Uterus (tissue), 4 donors: ENCODE results near the gene CENPQ. TPM values are rescaled to one million over a fixed set of nuclear protein-coding genes. Genes with fewer than 3 reads are reported as not detected.

Source experiments
- DNase-seq, 2 donors: peaks; one replicate each; pipeline ENCODE4 v3.0.0-alpha.2; 2019 to 2020
- H3K27ac ChIP-seq, 2 donors: fragments of 200-600 bp; sonication (generic); 1 replicate in 1 of 2; 2 replicates in 1 of 2; pipeline ENCODE4 v1.5.1; 2016 to 2018
- H3K27me3 ChIP-seq, 2 donors: fragments of 200-600 bp; sonication (generic); one replicate each; pipeline ENCODE4 v1.5.1; 2018 to 2019; ENCODE audit warnings: control low read depth in 1 of 2
- H3K36me3 ChIP-seq, 2 donors: fragments of 200-600 bp; sonication (generic); one replicate each; pipeline ENCODE4 v1.5.1; 2019; ENCODE audit warnings: control low read depth in 1 of 2
- H3K4me1 ChIP-seq, 2 donors: fragments of 200-600 bp; sonication (generic); one replicate each; pipeline ENCODE4 v1.5.1; 2018 to 2019; ENCODE audit warnings: control low read depth in 1 of 2
- H3K4me3 ChIP-seq, 2 donors: fragments of 200-600 bp; sonication (generic); 1 replicate in 1 of 2; 2 replicates in 1 of 2; pipeline ENCODE4 v1.5.1; 2018 to 2019; ENCODE audit warnings: mild to moderate bottlenecking in 1 of 2
- H3K9me3 ChIP-seq, 2 donors: fragments of 200-600 bp; sonication (generic); one replicate each; pipeline ENCODE4 v1.5.1; 2019; ENCODE audit warnings: control low read depth in 1 of 2
- CTCF ChIP-seq, 4 experiments: fragments of 200-600 bp in 2 of 4; fragments of 450-650 bp in 2 of 4; sonication (generic) in 2 of 4; IDR thresholded peaks; one replicate each; pipeline ENCODE4 v1.5.1; 2016 to 2019; ENCODE audit warnings: antibody characterized with exemption in 4 of 4, mild to moderate bottlenecking in 2 of 4, moderate library complexity in 1 of 4
- POLR2A ChIP-seq, 2 donors: fragments of 450-650 bp; IDR thresholded peaks; one replicate each; pipeline ENCODE4 v1.6.1; 2016; ENCODE audit warnings: antibody characterized with exemption in 2 of 2, mild to moderate bottlenecking in 1 of 2, moderate library complexity in 1 of 2
- intact Hi-C: fragments of 100-400 bp; cut with DNase I; formaldehyde crosslinking; loops from one replicate; pipeline ENCODE4 v1.15.1; 2023; ENCODE audit warnings: low total_unique reads
- total RNA-seq, 4 donors: library from RNA; depleted of rRNA in 3 of 4; stranded (reverse); fragments of >200 nt in 3 of 4; gene quantifications; one replicate each; pipeline versions ENCODE4 v1.1.0 to v1.2.4, GENCODE V29; 2014 to 2023
- donor health status: DM: yes; HTN: yes; CAD: no.

CENPQ gene
- total RNA-seq, 4 donors from 2014 or later = 1.5 to 9.5 (median 3.4) TPM

DNA sequence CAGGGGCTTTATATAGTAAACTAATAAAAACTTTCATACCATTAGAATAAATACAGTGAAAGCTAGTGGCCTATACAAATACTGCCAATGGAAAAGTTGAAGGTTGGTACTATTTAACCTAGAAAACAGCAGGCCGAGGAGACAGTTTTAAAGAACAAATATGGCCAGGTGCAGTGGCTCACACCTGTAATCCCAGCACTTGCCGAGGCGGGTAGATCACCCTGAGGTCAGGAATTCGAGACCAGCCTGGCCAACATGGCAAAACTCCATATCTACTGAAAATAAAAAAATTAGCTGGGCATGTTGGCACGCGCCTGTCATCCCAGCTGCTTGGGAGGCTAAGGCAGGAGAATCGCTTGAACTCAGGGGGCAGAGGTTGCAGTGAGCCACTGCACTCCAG is 61.4 kb downstream of the CENPQ start:
- no peak for DNase-seq
- no peaks in the 10 kb centered on the region for H3K4me1 ChIP-seq
- H3K27me3 ChIP-seq = no peaks in the 10 kb centered on the region
- intact Hi-C loops = no loop called here
- no peak overlapping the region for H3K4me3 ChIP-seq
- H3K27ac ChIP-seq = no peak overlapping the region
- no peak for TF ChIP-seq CTCF (IDR thresholded peaks at IDR 0.05)
- TF ChIP-seq POLR2A (IDR thresholded peaks at IDR 0.05) = no peak
- no peaks in the 10 kb centered on the region for H3K36me3 ChIP-seq
- no peaks in the 10 kb centered on the region for H3K9me3 ChIP-seq

DNA sequence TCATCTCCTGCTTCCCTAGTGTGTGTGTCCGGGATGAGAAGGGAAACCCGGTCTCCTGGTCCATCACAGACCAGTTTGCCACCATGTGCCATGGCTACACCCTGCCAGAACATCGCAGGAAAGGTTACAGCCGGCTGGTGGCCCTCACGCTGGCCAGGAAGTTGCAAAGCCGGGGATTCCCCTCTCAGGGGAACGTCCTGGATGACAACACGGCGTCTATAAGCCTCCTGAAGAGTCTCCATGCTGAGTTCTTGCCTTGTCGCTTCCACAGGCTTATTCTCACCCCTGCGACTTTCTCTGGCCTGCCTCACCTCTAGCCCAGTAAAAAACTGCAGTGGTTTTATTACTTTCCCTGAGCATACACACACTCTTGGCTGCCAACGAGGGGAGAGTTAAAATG is 63.4 kb downstream of the CENPQ start:
- Histone ChIP-seq H3K4me1 (no peaks in the 10 kb centered on the region), H3K36me3 (no peaks in the 10 kb centered on the region), H3K9me3 (no peaks in the 10 kb centered on the region), H3K27ac (no peak overlapping the region), H3K4me3 (no peak overlapping the region), H3K27me3 (no peaks in the 10 kb centered on the region)
- TF ChIP-seq CTCF (IDR thresholded peaks at IDR 0.05) (no peak), POLR2A (IDR thresholded peaks at IDR 0.05) (no peak)
- intact Hi-C loops = no loop called here
- DNase-seq = no peak

GRCh38 chr6:49527320-49527719 is 64.2 kb downstream of the CENPQ start:
- no peak for TF ChIP-seq CTCF (IDR thresholded peaks at IDR 0.05)
- Histone ChIP-seq H3K9me3 (no peaks in the 10 kb centered on the region), H3K4me3 (no peak overlapping the region), H3K4me1 (no peaks in the 10 kb centered on the region), H3K27me3 (no peaks in the 10 kb centered on the region), H3K27ac (no peak overlapping the region), H3K36me3 (no peaks in the 10 kb centered on the region)
- no peak for DNase-seq
- intact Hi-C loops = no loop called here

- no peaks in the 10 kb centered on the region for H3K4me1 ChIP-seq
- no peak overlapping the region for H3K4me3 ChIP-seq
- no peaks in the 10 kb centered on the region for H3K9me3 ChIP-seq
- H3K27ac ChIP-seq = no peak overlapping the region
- H3K27me3 ChIP-seq = no peaks in the 10 kb centered on the region
- H3K36me3 ChIP-seq = no peaks in the 10 kb centered on the region
- intact Hi-C loops = no loop called here
- no peak for DNase-seq
- no peak for TF ChIP-seq CTCF (IDR thresholded peaks at IDR 0.05)
- no peak for TF ChIP-seq POLR2A (IDR thresholded peaks at IDR 0.05)
Observed at GRCh38 chr6:49528571-49528970, 65.4 kb downstream of the CENPQ start.

DNA sequence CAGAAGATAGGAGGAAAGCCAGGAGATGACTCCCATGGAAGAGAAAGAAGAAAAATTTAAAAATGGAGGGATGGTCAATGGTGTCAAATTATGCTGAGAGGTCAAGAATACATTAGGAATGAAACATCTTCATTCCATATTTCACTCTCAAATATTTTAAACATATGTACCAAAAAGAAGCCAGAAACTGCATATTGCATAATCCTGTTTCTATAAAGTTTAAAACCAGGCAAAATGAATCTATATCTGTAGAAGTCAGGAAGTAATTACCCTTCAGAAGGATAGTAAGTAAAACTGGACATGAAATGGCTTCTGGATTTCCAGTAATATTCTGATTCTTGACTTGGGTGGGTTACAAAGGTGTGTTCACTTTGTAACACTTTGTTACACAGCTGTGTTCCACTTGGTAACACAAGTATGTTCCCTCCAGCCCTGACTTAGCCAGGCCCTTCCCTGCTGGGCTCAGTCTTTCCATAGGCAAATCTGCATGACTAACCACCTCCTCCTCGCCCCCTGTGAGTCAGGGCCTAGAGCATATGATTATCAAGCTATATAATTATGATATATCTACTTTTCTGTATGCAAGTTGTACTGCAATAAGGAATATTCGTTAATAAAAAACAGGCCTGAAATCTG is 67.1 kb downstream of the CENPQ start:
- no peak overlapping the region for H3K27ac ChIP-seq
- intact Hi-C loops = no loop called here
- H3K27me3 ChIP-seq = no peaks in the 10 kb centered on the region
- H3K9me3 ChIP-seq = no peaks in the 10 kb centered on the region
- H3K36me3 ChIP-seq = no peaks in the 10 kb centered on the region
- no peak overlapping the region for H3K4me3 ChIP-seq
- no peak for DNase-seq
- TF ChIP-seq POLR2A (IDR thresholded peaks at IDR 0.05) = no peak
- TF ChIP-seq CTCF (IDR thresholded peaks at IDR 0.05) = no peak
- no peaks in the 10 kb centered on the region for H3K4me1 ChIP-seq
